H7 (cell line): ENCODE measurements around the gene TPGS2. TPM values are rescaled to one million over a fixed set of nuclear protein-coding genes. Genes with fewer than 3 reads are reported as not detected.

Source experiments
- DNase-seq: peaks from one replicate; pipeline ENCODE4 v3.0.0; 2012
- H3K27me3 ChIP-seq: 2 replicates; pipeline ENCODE4 v1.6.0; 2011; ENCODE audit warnings: mild to moderate bottlenecking, low read length; ENCODE audit not compliant: control insufficient read depth, insufficient read depth
- H3K36me3 ChIP-seq: replicated peaks from 2 replicates; pipeline ENCODE4 v1.5.1; 2011; ENCODE audit warnings: low read length; ENCODE audit not compliant: control insufficient read depth, insufficient read depth
- H3K4me3 ChIP-seq: 2 replicates; pipeline ENCODE4 v1.5.1; 2011; ENCODE audit warnings: low read depth, mild to moderate bottlenecking, control low read depth, low read length, moderate library complexity; ENCODE audit not compliant: insufficient read depth
- total RNA-seq: library from RNA; depleted of rRNA; stranded (reverse); fragments of >200 nt; shearing (Covaris generic); gene quantifications from 2 replicates; pipeline ENCODE4 v1.2.3, GENCODE V29; 2014; rRNA removed

The TPGS2 gene
- total RNA-seq, 1 experiment from 2014 or later: 146 TPM

DNA sequence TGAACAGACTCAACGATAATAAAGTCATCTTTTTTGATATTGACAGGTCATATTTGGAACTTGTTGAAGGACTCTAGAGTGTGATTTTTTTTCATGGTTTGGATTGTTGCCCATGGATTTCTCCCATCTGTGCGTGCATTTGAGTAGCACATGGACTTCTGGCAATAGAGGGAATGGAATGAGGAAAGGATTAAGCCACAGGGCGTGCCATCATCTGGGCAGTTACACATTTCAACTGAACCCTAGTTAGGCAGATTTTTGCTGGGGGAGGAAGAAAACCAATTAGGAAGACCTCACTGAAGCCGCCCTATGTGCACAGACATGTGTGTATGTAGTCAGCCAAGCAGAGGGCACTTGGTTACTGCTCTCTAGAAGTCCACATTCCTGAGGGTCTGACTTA, 72.6 kb downstream of the TPGS2 start:
- no peaks in the 10 kb centered on the region for H3K27me3 ChIP-seq
- H3K4me3 ChIP-seq: no peak overlapping the region
- no peak for DNase-seq
- no peaks in the 10 kb centered on the region for H3K36me3 ChIP-seq

DNA sequence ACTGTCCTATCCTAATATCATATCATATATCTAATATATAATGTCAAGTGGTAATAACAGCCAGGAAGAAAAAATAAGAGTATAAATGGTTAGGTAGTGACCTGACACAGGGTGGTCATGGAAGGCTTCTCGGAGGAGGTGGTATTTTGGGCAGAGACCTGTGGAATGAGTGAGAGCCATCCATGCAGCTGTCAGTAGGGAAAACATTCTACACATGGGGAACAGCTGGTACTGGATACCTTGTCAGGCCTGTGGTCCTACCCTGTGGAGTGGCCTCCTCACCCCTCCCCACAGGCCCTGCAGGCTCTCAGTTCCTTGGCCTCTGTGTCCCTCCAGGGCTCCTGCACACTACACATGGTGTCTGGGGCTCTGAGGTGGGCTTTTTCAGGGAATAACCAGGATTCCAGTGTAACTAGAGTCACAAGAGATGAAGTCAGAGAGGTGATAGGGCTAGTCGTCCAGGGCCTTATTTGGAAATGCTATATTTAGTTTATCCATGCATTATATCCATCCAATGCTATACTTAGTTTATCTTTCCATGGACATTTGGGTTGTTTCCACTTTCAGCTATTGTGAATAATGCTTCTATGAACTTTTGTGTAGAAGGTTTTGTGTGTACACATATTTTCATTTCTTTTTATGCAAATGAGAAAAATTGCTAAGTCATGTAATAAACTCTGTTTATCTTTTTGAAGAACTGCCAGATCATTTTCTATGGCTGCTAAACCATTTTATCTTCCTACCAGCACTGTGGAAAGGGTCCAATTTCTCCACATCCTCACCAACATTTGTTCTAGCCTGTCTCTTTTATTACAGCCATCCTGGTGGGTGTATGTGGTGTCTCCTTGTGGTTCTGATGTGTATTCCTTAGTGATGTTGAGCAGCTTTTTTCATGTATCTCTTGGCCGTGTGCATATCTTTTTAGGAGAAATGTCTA, 75.6 kb downstream of the TPGS2 start:
- Histone ChIP-seq H3K36me3 (no peaks in the 10 kb centered on the region), H3K27me3 (no peaks in the 10 kb centered on the region), H3K4me3 (no peak overlapping the region)
- DNase-seq: no peak

DNA sequence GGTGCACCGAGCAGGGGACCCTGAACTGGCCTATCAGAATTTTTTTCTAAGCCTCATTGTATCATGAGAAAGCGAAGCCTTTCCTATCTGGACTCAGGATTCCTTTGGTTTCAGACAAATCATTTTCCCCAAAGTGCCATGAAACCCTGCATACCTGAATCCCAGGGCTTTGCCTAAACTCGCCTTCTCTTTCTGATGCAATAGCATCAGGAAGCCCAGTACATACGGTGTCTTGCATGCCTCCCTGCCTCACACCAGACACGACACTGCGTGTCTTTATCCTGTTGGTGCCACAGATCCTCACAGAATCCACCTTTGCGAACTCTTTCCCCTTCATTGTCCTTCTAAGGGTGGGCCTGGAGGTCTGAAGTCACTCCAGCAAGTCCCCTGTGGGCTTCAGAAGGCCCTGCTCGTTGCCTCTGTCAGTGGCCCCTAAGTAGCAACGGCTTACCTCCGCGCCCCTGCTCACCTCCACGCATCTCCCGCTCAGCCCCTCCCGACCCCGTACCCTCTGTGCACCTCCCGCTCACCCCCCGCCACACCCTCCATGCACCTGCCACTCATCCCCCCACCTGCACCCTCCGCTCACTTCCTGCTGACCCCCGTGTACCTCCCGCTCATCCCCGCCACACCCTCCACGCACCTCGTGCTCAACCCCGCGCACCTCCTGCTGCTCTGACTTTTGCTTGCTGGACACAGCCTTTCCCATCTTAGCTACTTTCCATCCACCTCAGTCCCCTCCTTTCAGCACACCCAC, 83.4 kb downstream of the TPGS2 start:
- Histone ChIP-seq H3K36me3 (no peaks in the 10 kb centered on the region), H3K27me3 (no peaks in the 10 kb centered on the region; the same call in 1 of the 2 replicates), H3K4me3 (no peak overlapping the region)
- DNase-seq: peak; percentile 32

DNA sequence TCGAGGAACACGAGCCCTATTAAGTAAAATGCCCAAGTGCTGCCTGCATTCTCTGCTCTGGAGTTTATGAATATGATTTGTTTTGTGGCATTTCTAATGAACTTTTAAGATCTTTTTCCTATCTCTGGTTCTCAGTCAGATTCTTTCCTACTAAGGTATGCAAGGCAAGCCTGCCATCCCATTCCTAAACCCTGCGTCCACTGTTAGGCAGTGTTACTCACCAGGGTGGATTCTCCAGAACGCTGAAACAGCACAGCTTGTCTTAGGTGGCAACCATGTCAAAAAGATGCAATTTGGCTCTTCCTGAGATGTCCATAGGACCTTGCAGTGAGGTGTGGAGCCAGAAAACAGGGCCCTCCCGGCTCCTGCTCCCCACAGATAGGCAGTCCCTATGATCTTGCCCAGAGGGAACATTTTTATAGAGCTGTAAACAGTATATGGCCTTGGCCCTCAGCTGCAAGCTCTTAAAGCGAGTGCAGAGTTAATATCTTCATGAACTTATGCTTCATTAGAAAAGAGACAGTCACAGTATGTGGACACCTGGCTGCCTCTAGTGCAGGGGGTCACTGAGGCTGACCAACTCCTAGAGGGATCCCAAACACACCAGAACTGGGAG, 84.4 kb downstream of the TPGS2 start:
- no peaks in the 10 kb centered on the region for H3K36me3 ChIP-seq
- no peaks in the 10 kb centered on the region; the same call in 1 of the 2 replicates for H3K27me3 ChIP-seq
- DNase-seq: no peak
- no peak overlapping the region for H3K4me3 ChIP-seq

Other genes starting within 250 kb of the TPGS2 start
- 2.8 and 6.1 TPM in 2 replicates for gene KIAA1328, start 125 bp upstream of the TPGS2 start, total RNA-seq